ENCODE results near the gene AFF1. TPM values are rescaled to one million over a fixed set of nuclear protein-coding genes. Genes with fewer than 3 reads are reported as not detected.

Gene AFF1
- total RNA-seq, 2 experiments from 2014 or later: 50.3 to 51.2 TPM

- no peak for DNase-seq
- no peak for TF ChIP-seq CTCF (IDR thresholded peaks at IDR 0.05)
- intact Hi-C loops (cut with DNase I, micrococcal nuclease): no loop called here
- Mint-ChIP-seq H3K36me3 (ENCODE audit: low read depth) (peaks cover 96% of the 10 kb centered on the region), H3K4me1 (ENCODE audit: low read depth) (no peaks in the 10 kb centered on the region), H3K27me3 (no peaks in the 10 kb centered on the region), H3K4me3 (no peak overlapping the region), H3K27ac (no peak overlapping the region), H3K9me3 (no peaks in the 10 kb centered on the region)
- H3K9me3 ChIP-seq (ENCODE audit: control insufficient read depth in 1 of 2, insufficient read depth in 1 of 2, low read length in 2 of 2): no peaks in the 10 kb centered on the region
- no peaks in the 10 kb centered on the region for H3K4me1 ChIP-seq (ENCODE audit: insufficient read depth, low read length)
- peaks cover 84% of the 10 kb centered on the region for H3K36me3 ChIP-seq (ENCODE audit: insufficient read depth, low read length)
- no peak overlapping the region for H3K27ac ChIP-seq (ENCODE audit: low read depth in 1 of 2, low read length in 2 of 2)
- H3K27me3 ChIP-seq (ENCODE audit: control insufficient read depth in 1 of 2, insufficient read depth in 2 of 2, low read length in 2 of 2): no peaks in the 10 kb centered on the region
- no peak overlapping the region for H3K4me3 ChIP-seq (ENCODE audit: low read length)
- ChIA-PET POLR2A (no interaction called here), CTCF (no interaction called here)
- ATAC-seq (ENCODE audit: poor library complexity): no peak
Observed at GRCh38 chr4:87132035-87132434, 197.2 kb downstream of the AFF1 start.

- no peaks in the 10 kb centered on the region for H3K9me3 Mint-ChIP-seq
- Histone ChIP-seq H3K36me3 (ENCODE audit: insufficient read depth, low read length) (peaks cover 85% of the 10 kb centered on the region), H3K27ac (ENCODE audit: low read depth in 1 of 2, low read length in 2 of 2) (no peak overlapping the region), H3K27me3 (ENCODE audit: control insufficient read depth in 1 of 2, insufficient read depth in 2 of 2, low read length in 2 of 2) (no peaks in the 10 kb centered on the region), H3K4me3 (ENCODE audit: low read length) (no peak overlapping the region), H3K9me3 (ENCODE audit: control insufficient read depth in 1 of 2, insufficient read depth in 1 of 2, low read length in 2 of 2) (no peaks in the 10 kb centered on the region), H3K4me1 (ENCODE audit: insufficient read depth, low read length) (no peaks in the 10 kb centered on the region)
- TF ChIP-seq CTCF (IDR thresholded peaks at IDR 0.05): no peak
- H3K27ac Mint-ChIP-seq: no peak overlapping the region
- DNase-seq (no peak), ATAC-seq (ENCODE audit: poor library complexity) (no peak)
- POLR2A ChIA-PET: interaction anchor here (1.1 kb wide), 1 partner anchor 257 kb away, joined by 3 read pairs; no protein-coding TSS in a partner anchor
- CTCF ChIA-PET: interaction anchor here (1.8 kb wide), 1 partner anchor 211 kb away, joined by 6 read pairs; no protein-coding TSS in a partner anchor
- H3K36me3 Mint-ChIP-seq (ENCODE audit: low read depth): peaks cover 95% of the 10 kb centered on the region
- no peak overlapping the region for H3K4me3 Mint-ChIP-seq
- intact Hi-C loops (cut with DNase I, micrococcal nuclease): no loop called here
- no peaks in the 10 kb centered on the region for H3K4me1 Mint-ChIP-seq (ENCODE audit: low read depth)
- H3K27me3 Mint-ChIP-seq: no peaks in the 10 kb centered on the region
Observed at GRCh38 chr4:87133183-87133582, 198.4 kb downstream of the AFF1 start.

- Mint-ChIP-seq H3K27me3 (no peaks in the 10 kb centered on the region), H3K27ac (no peak overlapping the region), H3K4me1 (ENCODE audit: low read depth) (no peaks in the 10 kb centered on the region), H3K4me3 (no peak overlapping the region), H3K36me3 (ENCODE audit: low read depth) (peaks cover 93% of the 10 kb centered on the region), H3K9me3 (no peaks in the 10 kb centered on the region)
- Histone ChIP-seq H3K27me3 (ENCODE audit: control insufficient read depth in 1 of 2, insufficient read depth in 2 of 2, low read length in 2 of 2) (no peaks in the 10 kb centered on the region), H3K27ac (ENCODE audit: low read depth in 1 of 2, low read length in 2 of 2) (no peak overlapping the region), H3K36me3 (ENCODE audit: insufficient read depth, low read length) (peaks cover 79% of the 10 kb centered on the region), H3K4me3 (ENCODE audit: low read length) (no peak overlapping the region), H3K4me1 (ENCODE audit: insufficient read depth, low read length) (no peaks in the 10 kb centered on the region), H3K9me3 (ENCODE audit: control insufficient read depth in 1 of 2, insufficient read depth in 1 of 2, low read length in 2 of 2) (no peaks in the 10 kb centered on the region)
- no peak for DNase-seq
- TF ChIP-seq CTCF (IDR thresholded peaks at IDR 0.05): no peak
- intact Hi-C loops (cut with DNase I, micrococcal nuclease): no loop called here
- no peak for ATAC-seq (ENCODE audit: poor library complexity)
- CTCF ChIA-PET: interaction anchor here (1.0 to 1.8 kb wide), 2 partner anchors 16 to 212 kb away, joined by 4 to 6 read pairs; no protein-coding TSS in a partner anchor
- POLR2A ChIA-PET: no interaction called here
Observed at GRCh38 chr4:87134122-87134521, 199.3 kb downstream of the AFF1 start.

All from CD4-positive, alpha-beta T cell (primary cell).